SK-N-SH (cell line): Measurements from ENCODE around the gene SPON1.

Experiments used
- CHD2 ChIP-seq: fragments of 150-350 bp; IDR thresholded peaks from 2 replicates; pipeline ENCODE4 v1.6.1; 2018; ENCODE audit warnings: low read length; ENCODE audit not compliant: partially characterized antibody
- CTCF ChIP-seq: fragments of 200-600 bp; sonication (generic); IDR thresholded peaks from 2 replicates; pipeline ENCODE4 v1.6.1; 2017; ENCODE audit warnings: antibody characterized with exemption, mild to moderate bottlenecking, moderate library complexity
- EP300 ChIP-seq, 2 experiments: IDR thresholded peaks; 2 replicates each; pipeline versions ENCODE4 v1.4.0 to v1.6.1; 2012; ENCODE audit warnings: borderline replicate concordance in 1 of 2, low read depth in 1 of 2, low read length in 1 of 2
- POLR2AphosphoS5 ChIP-seq: IDR thresholded peaks from 2 replicates; pipeline ENCODE4 v1.6.1; 2012; ENCODE audit warnings: low read depth, low read length
- REST ChIP-seq: IDR thresholded peaks from 2 replicates; pipeline ENCODE4 v1.6.1; 2012; ENCODE audit warnings: mild to moderate bottlenecking, low read depth, low read length, moderate library complexity
- TEAD4 ChIP-seq: IDR thresholded peaks from 2 replicates; pipeline ENCODE4 v1.4.0; 2012; ENCODE audit warnings: mild to moderate bottlenecking, borderline replicate concordance; ENCODE audit not compliant: insufficient read depth
- USF2 ChIP-seq: fragments of 150-350 bp; IDR thresholded peaks from 2 replicates; pipeline ENCODE4 v1.6.1; 2017; ENCODE audit warnings: antibody characterized with exemption, low read length, low read depth, borderline replicate concordance
- TF ChIP-seq, protein P1 (sequence below): IDR thresholded peaks from 2 replicates; pipeline ENCODE4 v1.4.0; 2012; ENCODE audit warnings: low read depth

- TF ChIP-seq EP300 (IDR thresholded peaks at IDR 0.05; ENCODE audit: borderline replicate concordance in 1 of 2, low read depth in 1 of 2, low read length in 1 of 2) (no peak), CTCF (no peak), POLR2AphosphoS5 (no peak), REST (no peak), CHD2 (no peak), USF2 (no peak), TEAD4 (no peak)
- TF ChIP-seq, protein P1, sequence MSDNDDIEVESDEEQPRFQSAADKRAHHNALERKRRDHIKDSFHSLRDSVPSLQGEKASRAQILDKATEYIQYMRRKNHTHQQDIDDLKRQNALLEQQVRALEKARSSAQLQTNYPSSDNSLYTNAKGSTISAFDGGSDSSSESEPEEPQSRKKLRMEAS = no peak
Observed at GRCh38 chr11:14095882-14096281, 133.4 kb downstream of the SPON1 start.
